Activated B cell treated with CpG ODN at 0.5 μM for 24 hours (primary cell): Measurements from ENCODE around the gene RAB7A. TPM values are rescaled to one million over a fixed set of nuclear protein-coding genes. Genes with fewer than 3 reads are reported as not detected.
"Not testable (repeated sequence)": the region's sequence is repeated elsewhere in the genome, so short reads cannot be mapped to it uniquely, and the experiment has no call there.

Source experiments
- ATAC-seq: fragments of 200-7000 bp; cut with Tn5 transposase; one replicate; pipeline ENCODE4 v1.10.0; 2021; ENCODE audit warnings: low read depth, mild to moderate bottlenecking, moderate library complexity
- CTCF ChIA-PET: fragments of 350-600 bp; sonication (Branson Sonifier 250); formaldehyde crosslinking; loops from one replicate; lab custom pipeline; 2021; ENCODE audit warnings: antibody characterized with exemption; lab: Charles Lee
- POLR2A ChIA-PET: fragments of 350-600 bp; sonication (Branson Sonifier 250); formaldehyde crosslinking; loops from one replicate; lab custom pipeline; 2021; ENCODE audit warnings: antibody characterized with exemption; lab: Charles Lee
- DNase-seq: peaks from one replicate; pipeline ENCODE4 v3.0.0; 2022
- H3K27ac Mint-ChIP-seq: one replicate; pipeline ENCODE4 v1.8.0; 2020; ENCODE audit warnings: mixed read lengths
- H3K27me3 Mint-ChIP-seq: one replicate; pipeline ENCODE4 v1.8.0; 2021; ENCODE audit warnings: mixed read lengths
- H3K36me3 Mint-ChIP-seq: one replicate; pipeline ENCODE4 v1.8.0; 2021; ENCODE audit warnings: low read depth, mixed read lengths
- H3K4me1 Mint-ChIP-seq: one replicate; pipeline ENCODE4 v1.8.0; 2021; ENCODE audit warnings: mixed read lengths
- H3K4me3 Mint-ChIP-seq: one replicate; pipeline ENCODE4 v1.8.0; 2020; ENCODE audit warnings: mild to moderate bottlenecking, mixed read lengths
- H3K9me3 Mint-ChIP-seq: one replicate; pipeline ENCODE4 v1.8.0; 2020; ENCODE audit warnings: mixed read lengths
- intact Hi-C: fragments of 100-400 bp; cut with micrococcal nuclease; formaldehyde crosslinking; loops from one replicate; pipeline ENCODE4 v1.15.1; 2024
- total RNA-seq: library from RNA; stranded (reverse); gene quantifications from 2 replicates; pipeline ENCODE4 v1.2.3, GENCODE V29; 2022
- TF ChIP-seq, protein P1 (sequence below): fragments of 200-600 bp; IDR thresholded peaks from one replicate; pipeline ENCODE4 v1.8.0; 2022; ENCODE audit warnings: antibody characterized with exemption, mild to moderate bottlenecking

The RAB7A gene
- total RNA-seq, 1 donor from 2014 or later, result 169 TPM

DNA sequence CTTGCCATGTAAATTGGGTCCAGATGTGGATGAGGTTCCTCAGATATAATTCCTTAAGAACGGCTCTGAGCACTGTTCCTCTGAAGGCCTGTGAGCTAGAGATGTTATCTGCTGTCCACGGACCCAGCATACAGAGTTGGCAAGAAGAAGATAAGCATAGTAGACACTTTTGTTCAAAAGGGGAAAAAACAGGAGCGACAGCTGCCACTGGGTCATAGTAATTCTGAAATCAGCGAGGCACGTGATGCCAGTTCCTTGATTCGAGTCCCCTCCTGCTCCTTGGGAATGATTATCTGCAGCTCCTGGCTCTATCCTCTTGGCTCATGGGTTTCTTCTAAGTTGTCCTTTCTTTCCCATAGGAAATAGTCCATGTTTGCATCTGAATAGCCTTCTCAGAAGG lies 2.5 kb upstream of the RAB7A start:
- Mint-ChIP-seq H3K27me3 (peaks cover 11% of the 10 kb centered on the region), H3K27ac (no peak overlapping the region), H3K9me3 (no peaks in the 10 kb centered on the region), H3K4me1 (peaks cover 34% of the 10 kb centered on the region), H3K4me3 (no peak overlapping the region), H3K36me3 (peaks cover 9% of the 10 kb centered on the region)
- ATAC-seq (no peak), DNase-seq (no peak)
- TF ChIP-seq, protein P1, sequence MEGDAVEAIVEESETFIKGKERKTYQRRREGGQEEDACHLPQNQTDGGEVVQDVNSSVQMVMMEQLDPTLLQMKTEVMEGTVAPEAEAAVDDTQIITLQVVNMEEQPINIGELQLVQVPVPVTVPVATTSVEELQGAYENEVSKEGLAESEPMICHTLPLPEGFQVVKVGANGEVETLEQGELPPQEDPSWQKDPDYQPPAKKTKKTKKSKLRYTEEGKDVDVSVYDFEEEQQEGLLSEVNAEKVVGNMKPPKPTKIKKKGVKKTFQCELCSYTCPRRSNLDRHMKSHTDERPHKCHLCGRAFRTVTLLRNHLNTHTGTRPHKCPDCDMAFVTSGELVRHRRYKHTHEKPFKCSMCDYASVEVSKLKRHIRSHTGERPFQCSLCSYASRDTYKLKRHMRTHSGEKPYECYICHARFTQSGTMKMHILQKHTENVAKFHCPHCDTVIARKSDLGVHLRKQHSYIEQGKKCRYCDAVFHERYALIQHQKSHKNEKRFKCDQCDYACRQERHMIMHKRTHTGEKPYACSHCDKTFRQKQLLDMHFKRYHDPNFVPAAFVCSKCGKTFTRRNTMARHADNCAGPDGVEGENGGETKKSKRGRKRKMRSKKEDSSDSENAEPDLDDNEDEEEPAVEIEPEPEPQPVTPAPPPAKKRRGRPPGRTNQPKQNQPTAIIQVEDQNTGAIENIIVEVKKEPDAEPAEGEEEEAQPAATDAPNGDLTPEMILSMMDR, result no peak
- POLR2A ChIA-PET, result no interaction called here
- CTCF ChIA-PET, result interaction anchor here (1.2 kb wide), 1 partner anchor 43 kb away, joined by 3 read pairs; no protein-coding TSS in a partner anchor
- intact Hi-C loops, result no loop called here

DNA sequence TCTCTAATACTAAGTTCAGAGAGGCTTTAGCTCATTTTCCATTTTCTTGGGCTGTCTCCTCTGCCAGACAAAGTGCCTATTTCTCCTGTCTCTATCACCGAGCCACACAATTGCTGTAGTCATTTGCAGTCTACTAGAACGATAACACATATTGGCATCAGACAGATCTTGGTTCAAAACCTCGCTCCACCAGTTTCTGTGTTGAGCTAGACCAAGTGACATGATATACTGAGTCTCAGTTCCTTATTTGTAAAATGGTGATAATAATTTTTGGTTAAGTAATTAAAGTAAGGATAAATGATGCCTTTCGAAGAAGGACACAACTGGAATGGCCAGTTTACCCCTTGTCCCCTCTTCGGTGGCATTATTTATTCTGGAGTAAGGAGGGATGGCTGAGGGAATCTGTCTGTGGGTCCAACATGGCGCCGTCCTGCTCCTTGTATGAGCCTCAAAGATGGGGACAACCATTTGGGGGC lies 398 bp upstream of the RAB7A start:
- DNase-seq (no peak), ATAC-seq (peak; percentile 47)
- intact Hi-C loops, result loop anchor here (1.0 to 5.0 kb wide), 8 partner anchors 45 to 673 kb away; partner anchors contain the start of genes ACAD9, ISY1, RPN1 and SEC61A1
- TF ChIP-seq, protein P1, result no peak
- peaks cover 55% of the 10 kb centered on the region for H3K4me1 Mint-ChIP-seq
- H3K36me3 Mint-ChIP-seq, result peaks cover 15% of the 10 kb centered on the region
- no peaks in the 10 kb centered on the region for H3K9me3 Mint-ChIP-seq
- POLR2A ChIA-PET, result interaction anchor here (0.5 to 2.6 kb wide), 10 partner anchors 27 to 602 kb away, joined by 3 to 42 read pairs (median 4); partner anchors contain the start of genes ACAD9, RPN1 and RUVBL1
- H3K4me3 Mint-ChIP-seq, result peak overlapping the region; percentile 93
- CTCF ChIA-PET, result interaction anchor here (1.2 to 2.1 kb wide), 4 partner anchors 45 to 108 kb away, joined by 3 to 21 read pairs (median 7); no protein-coding TSS in a partner anchor
- H3K27ac Mint-ChIP-seq, result peak overlapping the region; percentile 91
- peaks cover 11% of the 10 kb centered on the region for H3K27me3 Mint-ChIP-seq

DNA sequence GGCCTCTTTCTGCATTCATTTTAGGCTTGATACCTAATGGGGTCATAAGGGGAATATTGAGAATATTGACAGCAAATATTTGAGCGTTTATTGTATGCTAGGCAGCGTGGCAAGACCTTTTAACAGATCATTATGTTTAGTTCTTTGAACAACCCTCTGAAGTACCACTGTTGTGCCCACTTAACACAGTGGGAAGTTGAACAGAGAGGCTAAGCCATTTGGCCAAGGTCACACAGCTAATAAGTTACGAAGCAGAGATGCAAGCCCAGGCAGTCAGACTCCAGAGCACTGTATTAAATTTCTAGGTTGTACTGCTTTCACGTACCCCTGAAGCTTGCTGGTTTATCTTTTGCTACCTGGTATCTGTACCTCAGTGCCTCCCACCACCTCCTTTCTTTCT lies 1.1 kb downstream of the RAB7A start:
- intact Hi-C loops, result loop anchor here (2.0 to 5.0 kb wide), 2 partner anchors 68 to 675 kb away; partner anchors contain the start of gene SEC61A1
- H3K4me3 Mint-ChIP-seq, result peak overlapping the region; percentile 93
- CTCF ChIA-PET, result interaction anchor here (0.8 kb wide), 1 partner anchor 46 kb away, joined by 5 read pairs; no protein-coding TSS in a partner anchor
- H3K27me3 Mint-ChIP-seq, result no peaks in the 10 kb centered on the region
- POLR2A ChIA-PET, result interaction anchor here (0.7 to 1.4 kb wide), 5 partner anchors 20 to 690 kb away, joined by 3 to 7 read pairs (median 3); partner anchors contain the start of gene RPN1
- DNase-seq, result no peak
- H3K4me1 Mint-ChIP-seq, result peaks cover 68% of the 10 kb centered on the region
- ATAC-seq, result no peak
- TF ChIP-seq, protein P1, result no peak
- peaks cover 22% of the 10 kb centered on the region for H3K36me3 Mint-ChIP-seq
- peak overlapping the region; percentile 76 for H3K27ac Mint-ChIP-seq
- H3K9me3 Mint-ChIP-seq, result no peaks in the 10 kb centered on the region

DNA sequence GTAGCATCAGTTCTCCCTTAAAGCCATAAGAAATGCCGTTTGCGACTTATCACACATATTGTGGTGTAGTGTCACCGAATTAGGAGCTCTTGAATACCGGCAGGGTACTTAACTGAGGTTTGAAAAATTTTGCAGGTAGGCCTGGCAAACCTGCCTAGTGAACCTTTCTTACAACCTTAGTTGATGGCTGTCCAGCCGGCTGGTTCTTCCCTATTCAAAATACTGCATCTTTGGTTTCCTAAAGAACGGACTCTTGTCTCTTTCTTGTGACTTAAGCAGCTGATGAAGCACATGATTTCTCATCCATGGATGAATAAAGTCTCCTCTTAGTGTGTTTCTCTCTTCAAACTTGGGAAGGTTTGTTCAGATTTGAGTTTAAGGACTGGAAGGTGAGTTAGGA lies 1.5 kb downstream of the RAB7A start:
- intact Hi-C loops, result loop anchor here (2.0 to 5.0 kb wide), 2 partner anchors 67 to 675 kb away; partner anchors contain the start of gene SEC61A1
- POLR2A ChIA-PET, result interaction anchor here (0.7 to 1.4 kb wide), 5 partner anchors 21 to 689 kb away, joined by 3 to 7 read pairs (median 3); partner anchors contain the start of gene RPN1
- CTCF ChIA-PET, result interaction anchor here (0.8 kb wide), 1 partner anchor 47 kb away, joined by 5 read pairs; no protein-coding TSS in a partner anchor
- DNase-seq (no peak), ATAC-seq (no peak)
- Mint-ChIP-seq H3K4me3 (peak overlapping the region; percentile 93), H3K36me3 (peaks cover 24% of the 10 kb centered on the region), H3K4me1 (peaks cover 73% of the 10 kb centered on the region), H3K27me3 (no peaks in the 10 kb centered on the region), H3K9me3 (no peaks in the 10 kb centered on the region), H3K27ac (peak overlapping the region; percentile 50)
- TF ChIP-seq, protein P1, result no peak

DNA sequence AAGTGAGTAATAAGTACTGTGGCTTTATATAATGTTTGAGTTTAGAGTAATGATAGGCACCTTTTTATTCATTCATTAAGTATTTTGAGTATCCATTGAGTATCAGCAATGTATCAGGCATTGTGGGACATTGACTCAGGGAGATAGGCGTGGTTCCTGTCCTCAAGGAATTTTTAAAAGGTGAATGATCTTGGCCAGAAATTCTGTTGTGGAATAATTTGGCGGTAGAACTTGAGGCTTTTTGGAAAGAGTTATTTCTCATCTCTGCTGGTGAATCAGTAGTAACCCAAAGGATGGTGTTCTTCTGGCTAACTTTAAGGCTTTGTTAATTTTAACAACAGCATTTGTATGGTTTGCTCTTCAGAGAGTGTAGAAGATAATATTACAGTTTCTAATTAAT lies 2.0 kb downstream of the RAB7A start:
- TF ChIP-seq, protein P1, result no peak
- Mint-ChIP-seq H3K4me1 (peaks cover 78% of the 10 kb centered on the region), H3K27ac (no peak overlapping the region), H3K27me3 (no peaks in the 10 kb centered on the region), H3K4me3 (peak overlapping the region; percentile 93), H3K9me3 (no peaks in the 10 kb centered on the region), H3K36me3 (peaks cover 27% of the 10 kb centered on the region)
- intact Hi-C loops, result loop anchor here (2.0 to 5.0 kb wide), 2 partner anchors 67 to 676 kb away; partner anchors contain the start of gene SEC61A1
- ChIA-PET CTCF (no interaction called here), POLR2A (interaction anchor here (1.1 to 1.4 kb wide), 3 partner anchors 21 to 77 kb away, joined by 3 to 7 read pairs (median 4); partner anchors contain the start of gene RPN1)
- DNase-seq (no peak), ATAC-seq (no peak)

DNA sequence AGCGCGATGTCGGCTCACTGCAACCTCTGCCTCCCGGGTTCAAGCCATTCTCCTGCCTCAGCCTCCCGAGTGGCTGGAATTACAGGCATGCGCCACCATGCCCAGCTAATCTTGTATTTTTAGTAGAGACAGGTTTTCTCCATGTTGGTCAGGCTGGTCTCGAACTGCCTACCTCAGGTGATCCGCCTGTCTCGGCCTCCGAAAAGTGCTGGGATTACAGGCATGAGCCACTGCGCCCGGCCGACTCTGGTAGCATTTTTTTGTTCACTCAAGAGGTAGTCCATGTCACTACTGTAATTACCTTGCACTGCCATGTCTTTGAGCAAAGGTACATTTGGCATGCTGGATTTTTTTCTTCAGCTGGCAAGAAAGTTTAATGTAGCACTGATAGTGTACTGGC lies 2.5 kb downstream of the RAB7A start:
- ATAC-seq, DNase-seq, H3K9me3 Mint-ChIP-seq, H3K27ac Mint-ChIP-seq, H3K27me3 Mint-ChIP-seq, CTCF ChIA-PET: not testable (repeated sequence)
- POLR2A ChIA-PET, result interaction anchor here (0.8 to 1.1 kb wide), 2 partner anchors 10 to 48 kb away, joined by 4 read pairs; no protein-coding TSS in a partner anchor
- Mint-ChIP-seq H3K36me3 (peaks cover 27% of the 10 kb centered on the region), H3K4me1 (peaks cover 83% of the 10 kb centered on the region), H3K4me3 (peak overlapping the region; percentile 28)
- intact Hi-C loops, result loop anchor here (5.0 kb wide), 1 partner anchor 676 kb away; the partner anchor contains the start of gene SEC61A1
